GM10248 (cell line): ENCODE data around the gene ITIH6.

ENCODE experiments used
- CTCF ChIA-PET: fragments of 300-600 bp; sonication (Branson Sonifier 250); formaldehyde crosslinking; extraction: SDS; loops from one replicate; lab custom pipeline; 2021; ENCODE audit warnings: antibody characterized with exemption; lab: Yijun Ruan, JAX
- POLR2A ChIA-PET: fragments of 350-650 bp; sonication (Branson Sonifier 250); formaldehyde crosslinking; extraction: SDS; loops from one replicate; lab custom pipeline; 2020; ENCODE audit warnings: antibody characterized with exemption; lab: Yijun Ruan, JAX
- DNase-seq: peaks from one replicate; pipeline ENCODE4 v3.0.0; 2012; ENCODE audit errors: extremely low spot score
- TF ChIP-seq, protein P1 (sequence below): IDR thresholded peaks from 2 replicates; pipeline ENCODE4 v1.5.1; 2012; ENCODE audit warnings: mild to moderate bottlenecking, low read depth; ENCODE audit errors: extremely low read depth, missing control alignments, control extremely low read depth

The ITIH6 gene

DNA sequence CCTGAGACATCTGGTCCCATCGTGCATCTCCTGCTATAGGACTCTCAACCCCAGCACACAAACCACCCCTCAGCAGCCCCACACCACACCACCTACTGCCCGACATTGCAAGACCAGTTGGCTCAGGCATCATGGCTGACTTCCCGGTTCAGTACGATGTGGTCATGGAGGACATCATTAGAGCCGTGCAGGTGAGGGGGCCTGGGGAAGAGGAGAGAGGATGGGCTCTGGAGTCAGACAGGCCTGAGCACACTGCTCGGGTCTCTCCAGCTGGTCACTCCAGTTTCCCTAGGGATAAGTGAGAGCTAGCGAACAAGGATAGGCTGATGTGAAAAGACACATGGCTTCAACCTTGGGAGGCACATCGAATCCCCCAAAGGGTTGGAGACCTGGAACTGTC is 26.7 kb upstream of the ITIH6 start:
- POLR2A ChIA-PET = no interaction called here
- CTCF ChIA-PET = no interaction called here
- TF ChIP-seq, protein P1, sequence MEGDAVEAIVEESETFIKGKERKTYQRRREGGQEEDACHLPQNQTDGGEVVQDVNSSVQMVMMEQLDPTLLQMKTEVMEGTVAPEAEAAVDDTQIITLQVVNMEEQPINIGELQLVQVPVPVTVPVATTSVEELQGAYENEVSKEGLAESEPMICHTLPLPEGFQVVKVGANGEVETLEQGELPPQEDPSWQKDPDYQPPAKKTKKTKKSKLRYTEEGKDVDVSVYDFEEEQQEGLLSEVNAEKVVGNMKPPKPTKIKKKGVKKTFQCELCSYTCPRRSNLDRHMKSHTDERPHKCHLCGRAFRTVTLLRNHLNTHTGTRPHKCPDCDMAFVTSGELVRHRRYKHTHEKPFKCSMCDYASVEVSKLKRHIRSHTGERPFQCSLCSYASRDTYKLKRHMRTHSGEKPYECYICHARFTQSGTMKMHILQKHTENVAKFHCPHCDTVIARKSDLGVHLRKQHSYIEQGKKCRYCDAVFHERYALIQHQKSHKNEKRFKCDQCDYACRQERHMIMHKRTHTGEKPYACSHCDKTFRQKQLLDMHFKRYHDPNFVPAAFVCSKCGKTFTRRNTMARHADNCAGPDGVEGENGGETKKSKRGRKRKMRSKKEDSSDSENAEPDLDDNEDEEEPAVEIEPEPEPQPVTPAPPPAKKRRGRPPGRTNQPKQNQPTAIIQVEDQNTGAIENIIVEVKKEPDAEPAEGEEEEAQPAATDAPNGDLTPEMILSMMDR = no peak
- DNase-seq = no peak

DNA sequence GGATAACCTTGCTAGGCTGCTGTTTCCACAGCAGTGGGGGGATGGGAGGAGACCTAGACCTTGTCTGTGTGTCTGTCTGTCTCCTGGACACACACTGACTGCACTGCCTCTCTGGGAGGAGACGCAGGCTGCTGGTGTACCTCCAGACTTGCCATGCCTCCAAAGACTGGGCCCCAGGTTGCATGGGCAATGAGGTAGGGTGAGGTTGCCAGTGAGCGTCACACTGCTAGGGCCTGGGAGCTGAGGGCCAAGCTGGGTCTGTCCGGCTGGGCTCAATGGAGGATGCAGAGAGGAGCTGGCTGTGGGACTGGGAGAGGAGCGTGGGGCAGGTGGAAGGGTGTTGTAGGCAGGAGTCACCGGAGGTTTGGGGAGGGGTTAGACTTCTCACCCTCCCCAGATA is 26.1 kb upstream of the ITIH6 start:
- CTCF ChIA-PET = no interaction called here
- POLR2A ChIA-PET = no interaction called here
- no peak for DNase-seq
- TF ChIP-seq, protein P1 = no peak

DNA sequence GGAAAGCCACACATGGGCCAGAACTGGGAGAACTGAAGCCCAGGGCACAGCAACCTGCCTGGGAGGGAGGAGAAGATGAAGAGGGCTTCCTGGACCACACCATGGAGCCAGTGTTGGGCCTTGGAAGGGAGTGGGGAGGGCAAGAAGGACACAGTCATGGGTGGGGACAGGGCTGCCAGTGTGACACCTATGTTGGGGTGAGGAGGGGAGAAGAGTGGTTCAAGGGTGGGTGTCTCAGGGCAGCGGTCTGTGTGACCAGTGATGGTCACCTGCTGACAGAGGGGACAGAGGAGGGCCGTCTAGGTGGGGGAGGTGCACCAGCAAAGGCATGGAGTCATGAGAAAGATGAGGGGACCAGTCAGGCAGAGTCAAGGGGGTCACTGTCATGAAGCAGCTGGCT is 23.3 kb upstream of the ITIH6 start:
- TF ChIP-seq, protein P1 = no peak
- CTCF ChIA-PET = no interaction called here
- no peak for DNase-seq
- POLR2A ChIA-PET = no interaction called here

DNA sequence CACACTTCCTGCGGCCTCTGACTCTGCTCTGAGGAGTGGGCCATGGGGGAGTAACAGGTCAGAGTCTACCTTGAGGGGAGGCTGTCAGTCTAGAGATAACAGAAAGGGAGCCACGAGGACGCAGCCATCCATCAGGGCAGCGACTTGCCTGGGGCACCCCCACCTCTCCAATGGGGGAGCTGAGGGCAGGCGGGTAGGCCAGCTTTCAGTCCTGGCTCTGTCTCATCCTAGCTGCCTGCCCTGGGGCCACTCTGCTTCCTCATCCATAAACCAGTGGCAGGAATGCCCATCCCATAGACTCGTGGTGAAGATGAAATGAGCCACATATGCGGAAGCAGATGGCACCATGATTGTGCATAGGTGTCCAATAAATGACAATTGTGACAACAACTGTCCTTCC is 22.7 kb upstream of the ITIH6 start:
- ChIA-PET POLR2A (no interaction called here), CTCF (no interaction called here)
- no peak for DNase-seq
- TF ChIP-seq, protein P1 = no peak

DNA sequence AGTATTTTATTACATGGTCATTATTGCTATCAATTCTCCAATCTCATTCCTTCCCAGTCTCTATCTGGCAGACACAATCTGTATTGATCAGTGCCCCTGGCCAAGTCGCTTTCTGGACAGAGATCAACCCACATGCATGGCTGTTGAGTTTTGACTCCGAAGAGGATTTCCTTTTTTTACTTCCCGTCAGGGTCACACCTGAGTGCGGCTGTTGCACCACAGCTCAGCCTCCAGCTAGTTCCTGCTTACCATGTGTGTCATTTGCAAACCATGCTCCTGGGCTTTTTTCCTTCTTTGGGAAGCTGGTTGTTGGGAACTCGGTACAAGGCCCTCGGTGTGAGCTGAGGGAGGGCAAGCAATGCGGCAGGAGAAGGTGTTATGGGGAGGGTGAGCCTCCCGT is 21.1 kb upstream of the ITIH6 start:
- ChIA-PET POLR2A (no interaction called here), CTCF (no interaction called here)
- DNase-seq = no peak
- TF ChIP-seq, protein P1 = no peak

DNA sequence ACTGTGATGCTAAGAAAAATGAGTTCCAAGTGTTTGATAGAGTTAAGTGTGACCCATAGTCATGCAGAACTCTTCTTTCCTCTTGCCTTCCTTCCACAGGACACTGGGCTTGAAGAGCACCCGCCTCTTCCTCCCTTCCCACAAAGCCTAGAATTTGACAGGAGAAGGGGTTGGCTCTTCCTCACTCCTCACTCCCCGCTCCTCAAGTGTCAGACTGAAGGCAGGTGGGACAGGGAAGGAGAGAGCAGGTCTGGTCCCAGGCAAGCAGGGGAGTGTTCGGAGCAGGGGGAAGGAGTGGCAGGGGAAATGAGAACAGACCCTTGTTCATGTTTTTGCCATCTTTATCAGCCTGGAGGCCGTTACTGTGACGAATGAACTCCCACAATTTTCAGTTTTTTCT is 20.2 kb upstream of the ITIH6 start:
- ChIA-PET POLR2A (no interaction called here), CTCF (no interaction called here)
- DNase-seq = no peak
- TF ChIP-seq, protein P1 = no peak
